ENCODE measurements around the gene SERPINA10. TPM values are rescaled to one million over a fixed set of nuclear protein-coding genes. Genes with fewer than 3 reads are reported as not detected.

The SERPINA10 gene
- total and polyA plus RNA-seq, 2 donors (not counting 3 experiments of a cell fraction or from before 2014, with no cell fraction given), result not detected

DNA sequence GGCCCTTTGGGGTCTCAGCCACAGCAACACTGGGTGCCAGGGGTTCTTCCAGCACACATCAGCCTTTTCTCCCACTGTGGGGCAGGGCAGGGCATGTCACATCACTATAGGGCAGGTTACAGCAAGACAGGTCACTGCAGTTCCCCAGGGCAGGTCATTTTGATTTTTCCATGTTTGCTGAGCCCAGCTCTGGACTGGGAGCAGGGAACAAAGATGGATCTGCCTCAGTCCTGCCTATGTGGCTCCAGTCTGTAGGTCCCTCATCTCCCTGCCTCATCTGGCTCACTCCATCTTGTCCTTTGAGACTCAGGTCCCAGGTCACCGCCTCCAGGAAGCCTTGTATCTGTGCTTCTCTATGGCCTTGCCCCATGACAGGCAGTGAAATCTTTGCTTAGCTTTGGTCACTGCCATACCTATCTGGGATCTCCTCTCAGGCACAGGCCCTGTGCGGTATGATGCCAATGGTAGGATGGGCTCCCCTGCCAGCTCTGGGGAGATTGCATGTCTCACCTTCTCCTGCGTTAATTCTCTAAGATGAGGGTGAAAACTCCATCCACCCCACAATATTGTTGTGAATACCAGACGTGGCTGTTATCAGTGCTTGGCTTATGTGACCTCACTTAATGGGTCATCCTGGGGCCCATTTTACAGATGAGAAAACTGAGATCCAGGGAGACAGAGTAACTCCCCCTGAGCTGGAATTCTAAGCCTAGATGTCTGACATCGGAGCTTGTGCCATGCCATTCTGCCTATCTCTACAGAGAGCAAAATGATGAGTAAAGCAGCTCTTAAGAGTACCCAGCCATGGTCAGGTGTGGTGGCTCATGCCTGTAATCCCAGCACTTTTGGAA lies 28.6 kb upstream of the SERPINA10 start:
- no peak overlapping the region for H2AFZ ChIP-seq (ENCODE audit: low read depth, low read length)
- H3K9ac ChIP-seq (replicated peaks; ENCODE audit: extremely low read depth, insufficient read depth, low read length), result no peak overlapping the region
- ChIA-PET POLR2A (no interaction called here), CTCF (no interaction called here)
- DNase-seq (ENCODE audit: low read depth, low spot score) (no peak), FAIRE-seq (no peak)
- H4K20me1 ChIP-seq (replicated peaks; ENCODE audit: control insufficient read depth, extremely low read depth, insufficient read depth, low read length), result no peaks in the 10 kb centered on the region
- no peak overlapping the region for H3K4me3 ChIP-seq (replicated peaks in 1 of 3; ENCODE audit: insufficient read depth in 1 of 3, low read depth in 1 of 3, low read length in 3 of 3)
- H3K4me2 ChIP-seq (ENCODE audit: insufficient read depth, low read length), result no peak overlapping the region
- no peaks in the 10 kb centered on the region for H3K36me3 ChIP-seq (ENCODE audit: control insufficient read depth in 2 of 2, extremely low read depth in 1 of 2, insufficient read depth in 2 of 2, low read length in 2 of 2)
- H3K9me3 ChIP-seq (replicated peaks; ENCODE audit: control insufficient read depth, insufficient read depth, low read length), result no peaks in the 10 kb centered on the region
- no peaks in the 10 kb centered on the region for H3K79me2 ChIP-seq (ENCODE audit: control insufficient read depth, insufficient read depth, low read length)
- intact Hi-C loops (cut with micrococcal nuclease), result no loop called here
- H3K9me1 ChIP-seq (replicated peaks; ENCODE audit: control insufficient read depth, extremely low read depth, insufficient read depth, low read length), result no peaks in the 10 kb centered on the region
- TF ChIP-seq JUN (IDR thresholded peaks at IDR 0.05; ENCODE audit: borderline replicate concordance, insufficient read depth, insufficient read length, low read depth) (no peak), EZH2 (IDR thresholded peaks at IDR 0.05; ENCODE audit: borderline replicate concordance, low read depth, low read length, severe bottlenecking) (no peak), POLR2A (IDR thresholded peaks at IDR 0.05; ENCODE audit: low read depth, low read length) (no peak), POLR2AphosphoS5 (IDR thresholded peaks at IDR 0.05; ENCODE audit: insufficient read depth, low read depth, low read length) (no peak), MYC (IDR thresholded peaks at IDR 0.05; ENCODE audit: low read depth, low read length) (no peak), FOS (IDR thresholded peaks at IDR 0.05; ENCODE audit: borderline replicate concordance, insufficient read depth, low read length) (no peak), GATA2 (IDR thresholded peaks at IDR 0.05; ENCODE audit: insufficient read depth, insufficient read length, low read depth, low read length) (no peak)
- TF ChIP-seq, protein P1, sequence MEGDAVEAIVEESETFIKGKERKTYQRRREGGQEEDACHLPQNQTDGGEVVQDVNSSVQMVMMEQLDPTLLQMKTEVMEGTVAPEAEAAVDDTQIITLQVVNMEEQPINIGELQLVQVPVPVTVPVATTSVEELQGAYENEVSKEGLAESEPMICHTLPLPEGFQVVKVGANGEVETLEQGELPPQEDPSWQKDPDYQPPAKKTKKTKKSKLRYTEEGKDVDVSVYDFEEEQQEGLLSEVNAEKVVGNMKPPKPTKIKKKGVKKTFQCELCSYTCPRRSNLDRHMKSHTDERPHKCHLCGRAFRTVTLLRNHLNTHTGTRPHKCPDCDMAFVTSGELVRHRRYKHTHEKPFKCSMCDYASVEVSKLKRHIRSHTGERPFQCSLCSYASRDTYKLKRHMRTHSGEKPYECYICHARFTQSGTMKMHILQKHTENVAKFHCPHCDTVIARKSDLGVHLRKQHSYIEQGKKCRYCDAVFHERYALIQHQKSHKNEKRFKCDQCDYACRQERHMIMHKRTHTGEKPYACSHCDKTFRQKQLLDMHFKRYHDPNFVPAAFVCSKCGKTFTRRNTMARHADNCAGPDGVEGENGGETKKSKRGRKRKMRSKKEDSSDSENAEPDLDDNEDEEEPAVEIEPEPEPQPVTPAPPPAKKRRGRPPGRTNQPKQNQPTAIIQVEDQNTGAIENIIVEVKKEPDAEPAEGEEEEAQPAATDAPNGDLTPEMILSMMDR (IDR thresholded peaks at IDR 0.05; ENCODE audit: extremely low read depth in 1 of 2, insufficient read depth in 1 of 2, low read depth in 1 of 2, low read length in 2 of 2), result no peak
- TF ChIP-seq, protein P2, sequence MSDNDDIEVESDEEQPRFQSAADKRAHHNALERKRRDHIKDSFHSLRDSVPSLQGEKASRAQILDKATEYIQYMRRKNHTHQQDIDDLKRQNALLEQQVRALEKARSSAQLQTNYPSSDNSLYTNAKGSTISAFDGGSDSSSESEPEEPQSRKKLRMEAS (IDR thresholded peaks at IDR 0.05; ENCODE audit: insufficient read depth, insufficient read length), result no peak
- H3K27ac ChIP-seq (ENCODE audit: insufficient read depth, low read depth, low read length), result no peak overlapping the region
- BruUV-seq (replicated peaks), result no TSS peak
- dilution Hi-C loops (cut with MboI; ENCODE audit: extremely low pct_ligation_motif_present, low sequenced_read_pairs), result no loop called here
- no peaks in the 10 kb centered on the region for H3K4me1 ChIP-seq (ENCODE audit: control insufficient read depth, extremely low read depth, insufficient read depth, low read length)
- no peaks in the 10 kb centered on the region for H3K27me3 ChIP-seq (ENCODE audit: control insufficient read depth in 2 of 2, insufficient read depth in 2 of 2, low read length in 2 of 2)

All from endothelial cell of umbilical vein (primary cell).